H1 (cell line): ENCODE measurements around the gene FBXO45. TPM values are rescaled to one million over a fixed set of nuclear protein-coding genes. Genes with fewer than 3 reads are reported as not detected.

ENCODE experiments used
- CTCF ChIA-PET: fragments of 300-600 bp; sonication (Branson Sonifier 250); formaldehyde crosslinking; loops from one replicate; lab custom pipeline; 2021; ENCODE audit not compliant: partially characterized antibody; lab: Charles Lee
- POLR2A ChIA-PET: fragments of 300-600 bp; sonication (Branson Sonifier 250); formaldehyde crosslinking; loops from one replicate; lab custom pipeline; 2021; ENCODE audit warnings: inconsistent platforms; ENCODE audit not compliant: partially characterized antibody; lab: Charles Lee
- DNase-seq, 2 experiments: peaks; one replicate each; pipeline versions ENCODE4 v3.0.0 to v3.0.0-alpha.2; 2010 to 2022; ENCODE audit warnings: low spot score in 2 of 2, low read depth in 1 of 2, mixed read lengths in 1 of 2
- FAIRE-seq: peaks from 2 replicates; lab custom pipeline; 2011; peaks lifted over from hg19 to GRCh38; lab: Jason Lieb, UNC
- H2AFZ ChIP-seq: 2 replicates; pipeline ENCODE4 v1.8.1; 2012; ENCODE audit warnings: low read length, inconsistent platforms
- H2AK5ac ChIP-seq: 2 replicates; pipeline ENCODE4 v1.6.1; 2013; ENCODE audit warnings: low read depth, low read length
- H2BK120ac ChIP-seq: replicated peaks from 2 replicates; pipeline ENCODE3; 2013; ENCODE audit warnings: low read depth, low read length, inconsistent platforms
- H2BK12ac ChIP-seq: 2 replicates; pipeline ENCODE4 v1.6.1; 2013; ENCODE audit warnings: low read depth, low read length
- H2BK15ac ChIP-seq: 2 replicates; pipeline ENCODE4 v1.6.1; 2013; ENCODE audit warnings: low read length
- H2BK20ac ChIP-seq: 2 replicates; pipeline ENCODE4 v1.6.1; 2013; ENCODE audit warnings: low read length
- H2BK5ac ChIP-seq: 2 replicates; pipeline ENCODE4 v1.6.1; 2013; ENCODE audit warnings: low read depth, low read length
- H3K14ac ChIP-seq: 2 replicates; pipeline ENCODE4 v1.6.1; 2013; ENCODE audit warnings: inconsistent platforms; ENCODE audit not compliant: insufficient read length
- H3K18ac ChIP-seq: 2 replicates; pipeline ENCODE4 v1.6.1; 2013; ENCODE audit warnings: low read length; ENCODE audit errors: extremely low read depth
- H3K23ac ChIP-seq: 2 replicates; pipeline ENCODE4 v1.6.1; 2013; ENCODE audit warnings: inconsistent platforms; ENCODE audit not compliant: insufficient read length
- H3K23me2 ChIP-seq: 2 replicates; pipeline ENCODE4 v1.6.1; 2013; ENCODE audit warnings: low read depth, low read length
- H3K27ac ChIP-seq: 2 replicates; pipeline ENCODE4 v1.6.1; 2011; ENCODE audit warnings: low read depth, low read length, inconsistent platforms
- H3K27me3 ChIP-seq, 4 experiments: replicated peaks in 1 of 4; 1 replicate in 1 of 4; 2 replicates in 3 of 4; pipeline versions ENCODE4 v1.6.1 to v1.8.1; 2011 to 2013; ENCODE audit warnings: low read length in 3 of 4, mild to moderate bottlenecking in 3 of 4, inconsistent platforms in 2 of 4, mixed read lengths in 2 of 4, moderate library complexity in 1 of 4; ENCODE audit not compliant: control insufficient read depth in 3 of 4, insufficient read depth in 3 of 4; ENCODE audit errors: extremely low read depth in 1 of 4
- H3K36me3 ChIP-seq, 4 experiments: 2 replicates each; pipeline versions ENCODE4 v1.6.1 to v1.8.1; 2011 to 2013; ENCODE audit warnings: mild to moderate bottlenecking in 4 of 4, low read length in 3 of 4, moderate library complexity in 2 of 4, control low read depth in 1 of 4, inconsistent platforms in 1 of 4; ENCODE audit not compliant: insufficient read depth in 4 of 4, control insufficient read depth in 2 of 4
- H3K4ac ChIP-seq: replicated peaks from 2 replicates; pipeline ENCODE3; 2013; ENCODE audit warnings: low read length, low read depth, mixed read lengths, inconsistent platforms; ENCODE audit not compliant: insufficient read length
- H3K4me1 ChIP-seq, 4 experiments: replicated peaks in 1 of 4; 1 replicate in 1 of 4; 2 replicates in 3 of 4; pipeline versions ENCODE4 v1.6.1 to v1.8.1; 2011 to 2013; ENCODE audit warnings: low read length in 3 of 4, inconsistent platforms in 2 of 4, mixed read lengths in 1 of 4; ENCODE audit not compliant: insufficient read depth in 4 of 4, control insufficient read depth in 3 of 4
- H3K4me2 ChIP-seq, 2 experiments: 2 replicates each; pipeline versions ENCODE4 v1.6.1 to v1.8.1; 2011 to 2013; ENCODE audit warnings: low read depth in 2 of 2, low read length in 2 of 2, control low read depth in 1 of 2, inconsistent platforms in 1 of 2, mild to moderate bottlenecking in 1 of 2; ENCODE audit not compliant: insufficient read depth in 1 of 2
- H3K4me3 ChIP-seq, 4 experiments: fragments of 200-600, 300-600 bp in 1 of 4; sonication (generic), shearing (Covaris generic), sonication (Bioruptor Twin) in 1 of 4; 2 replicates each; pipeline versions ENCODE4 v1.5.1 to v1.8.1; 2011 to 2016; ENCODE audit warnings: low read length in 4 of 4, low read depth in 3 of 4, control low read depth in 2 of 4, inconsistent platforms in 2 of 4, mild to moderate bottlenecking in 2 of 4, mixed read lengths in 1 of 4, moderate library complexity in 1 of 4; ENCODE audit not compliant: insufficient read depth in 2 of 4; ENCODE audit errors: extremely low read depth in 1 of 4
- H3K56ac ChIP-seq: replicated peaks from 2 replicates; pipeline ENCODE3; 2013; ENCODE audit warnings: low read depth, mild to moderate bottlenecking, mixed read lengths, low read length, inconsistent platforms; ENCODE audit not compliant: insufficient read length
- H3K79me1 ChIP-seq: 2 replicates; pipeline ENCODE4 v1.6.1; 2013; ENCODE audit warnings: low read depth, low read length, control low read depth
- H3K79me2 ChIP-seq, 2 experiments: 2 replicates each; pipeline versions ENCODE4 v1.6.1 to v1.8.1; 2012 to 2013; ENCODE audit warnings: low read length in 2 of 2, mild to moderate bottlenecking in 2 of 2, inconsistent platforms in 1 of 2; ENCODE audit not compliant: insufficient read depth in 2 of 2, control insufficient read depth in 1 of 2
- H3K9ac ChIP-seq, 4 experiments: replicated peaks in 1 of 4; 1 replicate in 1 of 4; 2 replicates in 3 of 4; pipeline versions ENCODE4 v1.6.1 to v1.8.1; 2011 to 2013; ENCODE audit warnings: low read depth in 3 of 4, low read length in 3 of 4, control low read depth in 2 of 4, mild to moderate bottlenecking in 2 of 4, moderate library complexity in 2 of 4, inconsistent platforms in 1 of 4; ENCODE audit errors: extremely low read depth in 1 of 4
- H3K9me3 ChIP-seq, 2 experiments: 2 replicates each; pipeline versions ENCODE4 v1.6.1 to v1.8.1; 2012 to 2013; ENCODE audit warnings: mild to moderate bottlenecking in 2 of 2, moderate library complexity in 2 of 2, control low read depth in 1 of 2, inconsistent platforms in 1 of 2, low read depth in 1 of 2, low read length in 1 of 2, mixed read lengths in 1 of 2; ENCODE audit not compliant: insufficient read depth in 2 of 2
- H4K20me1 ChIP-seq, 2 experiments: replicated peaks in 1 of 2; 2 replicates each; pipeline versions ENCODE3 to v1.8.1; 2011 to 2013; ENCODE audit warnings: inconsistent platforms in 2 of 2, low read length in 2 of 2, mild to moderate bottlenecking in 1 of 2; ENCODE audit not compliant: insufficient read depth in 2 of 2, control insufficient read depth in 1 of 2
- H4K5ac ChIP-seq: 2 replicates; pipeline ENCODE4 v1.6.1; 2013; ENCODE audit warnings: low read length, low read depth, mixed read lengths, inconsistent platforms; ENCODE audit not compliant: insufficient read length
- H4K8ac ChIP-seq: 2 replicates; pipeline ENCODE4 v1.8.0; 2013; ENCODE audit warnings: mild to moderate bottlenecking, moderate library complexity, low read length, inconsistent platforms; ENCODE audit not compliant: insufficient read depth; ENCODE audit errors: extremely low read depth
- H4K91ac ChIP-seq: replicated peaks from 2 replicates; pipeline ENCODE3; 2013; ENCODE audit warnings: low read length, mixed read lengths, inconsistent platforms; ENCODE audit not compliant: insufficient read length
- CBX5 ChIP-seq: fragments of 300-800, 300-1000 bp; sonication (generic); IDR thresholded peaks from 2 replicates; pipeline ENCODE4 v1.7.1; 2016; ENCODE audit warnings: antibody characterized with exemption, low read length, low read depth
- CBX8 ChIP-seq: fragments of 300-800, 300-1000 bp; sonication (generic); IDR thresholded peaks from 2 replicates; pipeline ENCODE4 v1.7.1; 2016; ENCODE audit warnings: low read depth, low read length, borderline replicate concordance
- CHD2 ChIP-seq: IDR thresholded peaks from 2 replicates; pipeline ENCODE4 v1.6.1; 2012; ENCODE audit warnings: low read length, improper control_type of control experiment
- CTBP2 ChIP-seq: IDR thresholded peaks from 2 replicates; pipeline ENCODE4 v1.7.0; 2011; ENCODE audit warnings: borderline replicate concordance, mild to moderate bottlenecking, moderate library complexity, mixed read lengths, low read length; ENCODE audit not compliant: insufficient read depth, insufficient read length
- EZH2 ChIP-seq: fragments of 200-600 bp; sonication (generic); IDR thresholded peaks from 2 replicates; pipeline ENCODE4 v1.7.1; 2012; ENCODE audit warnings: low read depth, mild to moderate bottlenecking, moderate library complexity, low read length, inconsistent platforms; ENCODE audit not compliant: severe bottlenecking
- HDAC6 ChIP-seq: IDR thresholded peaks from one replicate; pipeline ENCODE4 v1.7.1; 2012; ENCODE audit warnings: low read depth, mild to moderate bottlenecking, inconsistent platforms, low read length, moderate library complexity
- JUN ChIP-seq: IDR thresholded peaks from 2 replicates; pipeline ENCODE4 v1.6.1; 2011; ENCODE audit warnings: low read depth, mild to moderate bottlenecking, improper control_type of control experiment, low read length
- KDM5A ChIP-seq: fragments of 200-600 bp; IDR thresholded peaks from 2 replicates; pipeline ENCODE4 v1.7.1; 2012; ENCODE audit warnings: mild to moderate bottlenecking, low read length, inconsistent platforms, mixed read lengths
- MAFK ChIP-seq: IDR thresholded peaks from 2 replicates; pipeline ENCODE4 v1.6.1; 2012; ENCODE audit warnings: low read depth, mild to moderate bottlenecking, improper control_type of control experiment, low read length
- NRF1 ChIP-seq: IDR thresholded peaks from 2 replicates; pipeline ENCODE4 v1.6.1; 2011; ENCODE audit warnings: mild to moderate bottlenecking, low read depth, low read length, improper control_type of control experiment
- POU5F1 ChIP-seq: IDR thresholded peaks from 2 replicates; pipeline ENCODE4 v1.6.1; 2011; ENCODE audit warnings: low read depth, mild to moderate bottlenecking, low read length, moderate library complexity
- RXRA ChIP-seq: IDR thresholded peaks from 2 replicates; pipeline ENCODE4 v1.6.1; 2011; ENCODE audit warnings: low read depth, mild to moderate bottlenecking, low read length, moderate library complexity; ENCODE audit not compliant: insufficient read depth
- TAF1 ChIP-seq: IDR thresholded peaks from 2 replicates; pipeline ENCODE4 v1.6.1; 2011; ENCODE audit warnings: mild to moderate bottlenecking, low read depth, low read length
- TAF7 ChIP-seq: optimal IDR thresholded peaks from 2 replicates; pipeline ENCODE3; 2011; ENCODE audit warnings: low read depth, mild to moderate bottlenecking, inconsistent platforms, low read length, moderate library complexity, borderline replicate concordance
- WGBS, 2 experiments: shearing (Covaris generic) in 1 of 2; methylation state at CpG; one replicate each; pipeline versions ENCODE4 v1.1.6 to v1.1.7; 2013 to 2015; ENCODE audit warnings: low lambda C conversion rate in 2 of 2, mixed read lengths in 2 of 2, inconsistent platforms in 1 of 2, low coverage in 1 of 2, missing lambda C conversion rate in 1 of 2; ENCODE audit not compliant: insufficient replicate concordance in 2 of 2, insufficient coverage in 1 of 2, insufficient read length in 1 of 2; ENCODE audit errors: extremely low coverage in 1 of 2, missing lambda C conversion rate in 1 of 2; 5-methylcytosine and 5-hydroxymethylcytosine counted together
- polyA plus RNA-seq, 7 experiments: library from polyadenylated mRNA; depleted of rRNA in 3 of 7; stranded (reverse) in 5 of 7; unstranded in 2 of 7; fragments of >200 nt in 5 of 7; fragments of 200-250 nt in 2 of 7; gene quantifications; 1 replicate in 5 of 7; 2 replicates in 1 of 7; 4 replicates in 1 of 7; pipeline versions ENCODE4 v1.2.1 to v1.2.3, GENCODE V29; 2011 to 2013; ENCODE audit warnings: missing spikeins in 2 of 7, mixed read lengths in 2 of 7
- total RNA-seq: library from RNA; stranded (reverse); fragmentation: NEBNext Ultra II Directional; extraction: Animal tissue kit (Norgen Biotek cat#: 25700); gene quantifications from 2 replicates; pipeline ENCODE4 v1.2.1, GENCODE V29; 2021

The FBXO45 gene
- total and polyA plus RNA-seq, 2 of the 8 experiments (the other 6 are each of a cell fraction or from before 2014, with no cell fraction given) = 5.2 to 19.4 TPM

DNA sequence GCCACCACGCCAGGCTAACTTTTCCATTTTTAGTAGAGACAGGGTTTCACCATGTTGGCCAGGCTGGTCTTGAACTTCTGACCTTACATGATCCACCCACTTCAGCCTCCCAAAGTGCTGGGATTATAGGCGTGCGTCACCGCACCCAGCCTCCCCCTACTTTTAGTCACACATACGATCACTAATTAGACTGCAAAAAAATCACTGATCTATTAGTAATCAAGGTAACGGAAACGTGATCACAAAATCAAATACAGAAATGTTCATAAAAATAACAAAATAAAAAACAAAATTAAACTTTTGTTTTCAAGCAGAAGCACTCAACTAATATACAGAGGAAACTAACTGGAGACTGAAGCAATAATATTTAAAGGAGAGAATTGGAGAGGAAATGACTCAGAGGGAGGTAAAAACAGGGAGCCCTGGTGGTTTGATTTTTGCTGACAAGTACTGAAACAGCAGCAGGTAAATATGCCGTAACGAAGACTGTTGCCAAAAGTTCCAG, 4.7 kb upstream of the FBXO45 start:
- DNase-seq = no peak
- H3K14ac ChIP-seq = no peak overlapping the region
- H3K56ac ChIP-seq = no peak overlapping the region
- H2AK5ac ChIP-seq = no peak overlapping the region
- H2BK12ac ChIP-seq = no peak overlapping the region
- H4K91ac ChIP-seq = no peak overlapping the region
- no peak overlapping the region for H3K23ac ChIP-seq
- H4K5ac ChIP-seq = no peak overlapping the region
- FAIRE-seq = no peak
- H2BK120ac ChIP-seq = no peak overlapping the region
- no peak overlapping the region for H3K4me3 ChIP-seq
- H3K27ac ChIP-seq = no peak overlapping the region
- no peaks in the 10 kb centered on the region; a peak in 2 of 7 replicates for H3K4me1 ChIP-seq
- POLR2A ChIA-PET = interaction anchor here (0.5 kb wide), 1 partner anchor 29 kb away, joined by 3 read pairs; no protein-coding TSS in a partner anchor
- peaks cover 0 to 11% (median 3%) of the 10 kb centered on the region in 4 experiments; a peak in 3 of 8 replicates for H3K36me3 ChIP-seq
- H3K79me2 ChIP-seq = peaks cover 3 to 16% of the 10 kb centered on the region in 2 experiments; a peak in 2 of 4 replicates
- no peaks in the 10 kb centered on the region for H3K9me3 ChIP-seq
- H3K27me3 ChIP-seq = no peaks in the 10 kb centered on the region
- whole genome bisulfite sequencing, 2 experiments = 92% methylated on average over 9 of the region's 9 CpGs; no CpG with 5 or more reads in 1 of the 2 experiments
- CTCF ChIA-PET = interaction anchor here (1.0 kb wide), 1 partner anchor 35 kb away, joined by 3 read pairs; no protein-coding TSS in a partner anchor
- no peak overlapping the region for H3K18ac ChIP-seq
- no peak overlapping the region for H4K8ac ChIP-seq
- H3K4ac ChIP-seq = no peak overlapping the region
- H3K9ac ChIP-seq = no peak overlapping the region
- H3K23me2 ChIP-seq = peaks cover 8% of the 10 kb centered on the region
- no peak overlapping the region for H2AFZ ChIP-seq
- peaks cover 0 to 1% of the 10 kb centered on the region in 2 experiments for H4K20me1 ChIP-seq
- no peak overlapping the region for H2BK5ac ChIP-seq
- H3K79me1 ChIP-seq = no peaks in the 10 kb centered on the region; the same call in 1 of the 2 replicates
- H3K4me2 ChIP-seq = no peak overlapping the region
- no peak overlapping the region for H2BK20ac ChIP-seq
- no peak overlapping the region for H2BK15ac ChIP-seq
- TF ChIP-seq KDM5A (no peak), TAF1 (no peak), CBX5 (no peak), JUN (no peak), CBX8 (no peak), MAFK (no peak), RXRA (no peak), EZH2 (no peak), CTBP2 (no peak), NRF1 (no peak), CHD2 (no peak), POU5F1 (no peak), TAF7 (no peak), HDAC6 (no peak)
